Esophagus muscularis mucosa (tissue), 4 donors: ENCODE measurements around the gene PSMB2. TPM values are rescaled to one million over a fixed set of nuclear protein-coding genes. Genes with fewer than 3 reads are reported as not detected.
A peak's percentile ranks its signal among the peaks of the same experiment; 100 is the strongest.

Experiments used
- DNase-seq: peaks from one replicate; pipeline ENCODE4 v3.0.0-alpha.2; 2017; ENCODE audit errors: extremely low spot score
- H3K27ac ChIP-seq, 4 donors: fragments of 200-600 bp; sonication (generic); replicated peaks in 1 of 4; 1 replicate in 3 of 4; 2 replicates in 1 of 4; pipeline ENCODE4 v1.5.1; 2016 to 2019; ENCODE audit warnings: mild to moderate bottlenecking in 1 of 4
- H3K27me3 ChIP-seq, 4 donors: fragments of 200-600 bp; sonication (generic); one replicate each; pipeline versions ENCODE4 v1.5.1 to v1.6.0; 2016 to 2019
- H3K36me3 ChIP-seq, 4 donors: fragments of 200-600 bp; sonication (generic); one replicate each; pipeline ENCODE4 v1.5.1; 2016 to 2019
- H3K4me1 ChIP-seq, 4 donors: fragments of 200-600 bp; sonication (generic); one replicate each; pipeline ENCODE4 v1.5.1; 2016 to 2019
- H3K4me3 ChIP-seq, 4 donors: fragments of 200-600 bp; sonication (generic); 1 replicate in 2 of 4; 2 replicates in 2 of 4; pipeline ENCODE4 v1.5.1; 2016 to 2019; ENCODE audit warnings: mild to moderate bottlenecking in 4 of 4, moderate library complexity in 1 of 4
- H3K9me3 ChIP-seq, 4 donors: fragments of 200-600 bp; sonication (generic); 1 replicate in 3 of 4; 2 replicates in 1 of 4; pipeline ENCODE4 v1.5.1; 2016 to 2019
- EP300 ChIP-seq: sonication (generic); formaldehyde crosslinking; IDR thresholded peaks from one replicate; pipeline ENCODE4 v1.6.1; 2017; ENCODE audit warnings: antibody characterized with exemption
- POLR2A ChIP-seq: fragments of 450-650 bp; IDR thresholded peaks from one replicate; pipeline ENCODE4 v1.6.1; 2017; ENCODE audit warnings: antibody characterized with exemption, moderate library complexity, mild to moderate bottlenecking, low read depth
- POLR2AphosphoS5 ChIP-seq, 2 donors: sonication (generic); formaldehyde crosslinking; IDR thresholded peaks; one replicate each; pipeline ENCODE4 v1.6.1; 2017; ENCODE audit warnings: antibody characterized with exemption in 2 of 2
- WGBS: methylation state at CpG from one replicate; pipeline ENCODE4 v1.1.5; 2018; 5-methylcytosine and 5-hydroxymethylcytosine counted together
- intact Hi-C: fragments of 100-400 bp; cut with DNase I; formaldehyde crosslinking; loops from one replicate; pipeline ENCODE4 v1.15.1; 2023
- total RNA-seq, 4 donors: library from RNA; depleted of rRNA; stranded (reverse); fragments of >200 nt; gene quantifications; one replicate each; pipeline versions ENCODE4 v1.1.0 to v1.2.1, GENCODE V29; 2016
- TF ChIP-seq, protein P1 (sequence below), 3 experiments: fragments of 200-600 bp in 2 of 3; fragments of 450-650 bp in 1 of 3; sonication (generic) in 2 of 3; IDR thresholded peaks; one replicate each; pipeline ENCODE4 v1.5.1; 2017 to 2019; ENCODE audit warnings: antibody characterized with exemption in 3 of 3, mild to moderate bottlenecking in 2 of 3, moderate library complexity in 1 of 3

The PSMB2 gene
- total RNA-seq, 4 donors from 2014 or later = 30.3 to 40.5 (median 32.4) TPM

DNA sequence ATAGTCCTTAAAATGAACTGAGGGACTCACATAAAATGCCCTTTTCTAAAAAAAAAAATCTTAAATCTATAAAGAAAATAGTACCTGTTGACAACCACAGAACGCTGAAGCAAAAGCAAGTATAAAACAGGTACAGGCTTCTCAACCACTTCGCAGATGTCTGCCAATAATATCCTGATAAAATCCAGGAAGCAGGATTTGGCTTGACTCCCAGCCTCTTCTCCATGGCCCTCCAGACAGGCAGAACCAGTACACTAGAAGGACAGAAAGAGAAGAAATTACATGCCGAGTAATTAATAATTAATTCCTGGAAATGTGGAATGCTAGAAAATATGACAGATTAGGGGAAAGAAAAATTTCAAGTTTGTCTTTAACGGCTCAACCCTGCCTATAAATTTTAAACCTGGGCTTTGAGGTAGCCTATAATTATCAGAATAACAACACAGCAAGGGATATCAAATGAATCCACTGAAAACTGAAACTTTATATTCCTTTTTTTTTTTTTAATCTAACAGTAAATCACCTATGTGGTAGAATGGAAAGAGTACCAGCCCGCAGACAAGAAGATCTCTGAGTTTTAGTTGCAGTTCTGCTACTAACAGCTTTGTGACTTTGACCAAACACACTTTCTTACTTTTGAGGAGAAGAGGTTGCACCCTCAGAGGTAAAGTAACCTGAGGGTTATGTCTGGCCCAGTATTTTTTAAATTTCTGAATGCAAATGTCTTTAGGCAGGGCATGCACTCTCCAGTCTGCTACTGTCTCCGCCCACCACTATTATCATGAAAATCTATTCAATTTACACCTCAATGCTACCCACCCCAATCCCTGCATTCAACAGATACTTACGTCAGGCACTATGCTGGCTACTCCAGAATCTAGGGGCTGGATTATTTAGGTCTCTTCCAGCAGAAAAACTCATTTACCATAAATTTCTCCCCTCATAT is 86.8 kb downstream of the PSMB2 start:
- no peak for DNase-seq
- Histone ChIP-seq H3K4me3 (no peak overlapping the region), H3K4me1 (peaks cover 43 to 59% (median 54%) of the 10 kb centered on the region in 4 donors), H3K36me3 (peaks cover 12 to 42% (median 29%) of the 10 kb centered on the region in 4 donors), H3K27me3 (peaks cover 0 to 5% (median 0%) of the 10 kb centered on the region in 4 donors), H3K9me3 (no peaks in the 10 kb centered on the region), H3K27ac (peak overlapping the region in 1 of 4 donors; percentile 3)
- WGBS = 45% methylated on average over 7 of the region's 7 CpGs
- no peak for TF ChIP-seq EP300
- no peak for TF ChIP-seq POLR2AphosphoS5 (IDR thresholded peaks at IDR 0.05)
- TF ChIP-seq, protein P1, sequence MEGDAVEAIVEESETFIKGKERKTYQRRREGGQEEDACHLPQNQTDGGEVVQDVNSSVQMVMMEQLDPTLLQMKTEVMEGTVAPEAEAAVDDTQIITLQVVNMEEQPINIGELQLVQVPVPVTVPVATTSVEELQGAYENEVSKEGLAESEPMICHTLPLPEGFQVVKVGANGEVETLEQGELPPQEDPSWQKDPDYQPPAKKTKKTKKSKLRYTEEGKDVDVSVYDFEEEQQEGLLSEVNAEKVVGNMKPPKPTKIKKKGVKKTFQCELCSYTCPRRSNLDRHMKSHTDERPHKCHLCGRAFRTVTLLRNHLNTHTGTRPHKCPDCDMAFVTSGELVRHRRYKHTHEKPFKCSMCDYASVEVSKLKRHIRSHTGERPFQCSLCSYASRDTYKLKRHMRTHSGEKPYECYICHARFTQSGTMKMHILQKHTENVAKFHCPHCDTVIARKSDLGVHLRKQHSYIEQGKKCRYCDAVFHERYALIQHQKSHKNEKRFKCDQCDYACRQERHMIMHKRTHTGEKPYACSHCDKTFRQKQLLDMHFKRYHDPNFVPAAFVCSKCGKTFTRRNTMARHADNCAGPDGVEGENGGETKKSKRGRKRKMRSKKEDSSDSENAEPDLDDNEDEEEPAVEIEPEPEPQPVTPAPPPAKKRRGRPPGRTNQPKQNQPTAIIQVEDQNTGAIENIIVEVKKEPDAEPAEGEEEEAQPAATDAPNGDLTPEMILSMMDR (IDR thresholded peaks at IDR 0.05) = no peak
- no peak for TF ChIP-seq POLR2A
- intact Hi-C loops = loop anchor here (5.0 kb wide), 1 partner anchor 362 kb away; the partner anchor contains the start of gene SFPQ

DNA sequence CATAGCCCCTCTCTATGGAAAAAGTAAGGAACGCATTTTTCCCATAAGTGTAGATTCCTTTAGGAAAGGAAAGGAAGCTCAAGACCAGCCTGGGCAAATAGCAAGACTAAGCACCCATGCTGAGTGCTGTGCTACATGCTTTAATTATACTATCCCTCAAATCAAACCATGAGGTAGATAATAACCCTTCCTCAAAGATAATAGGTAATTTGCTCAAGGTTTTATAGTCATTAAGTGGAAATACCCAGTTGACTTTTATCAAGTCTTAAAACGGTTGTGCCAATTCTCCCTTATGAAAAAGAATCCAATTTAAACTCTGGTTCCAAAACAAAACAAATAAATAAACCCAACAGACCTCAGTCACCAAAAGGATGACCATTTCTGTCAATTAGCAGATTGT is 87.5 kb downstream of the PSMB2 start:
- no peak for DNase-seq
- Histone ChIP-seq H3K9me3 (no peaks in the 10 kb centered on the region), H3K27ac (peak overlapping the region in 1 of 4 donors; percentile 3), H3K4me3 (no peak overlapping the region), H3K4me1 (peaks cover 38 to 52% (median 47%) of the 10 kb centered on the region in 4 donors), H3K27me3 (peaks cover 0 to 5% (median 0%) of the 10 kb centered on the region in 4 donors), H3K36me3 (peaks cover 12 to 42% (median 29%) of the 10 kb centered on the region in 4 donors)
- 72% methylated on average over 2 of the region's 2 CpGs for WGBS
- TF ChIP-seq POLR2AphosphoS5 (IDR thresholded peaks at IDR 0.05) (no peak), POLR2A (no peak), EP300 (no peak)
- TF ChIP-seq, protein P1 (IDR thresholded peaks at IDR 0.05) = no peak
- intact Hi-C loops = no loop called here

Other genes starting within 250 kb of the PSMB2 start
- gene KIAA0319L, start 84.1 kb downstream of the PSMB2 start, total RNA-seq = 10 to 100 TPM; 28.5 to 35.7 (median 32.7) TPM
- 10 to 100 TPM; 22.4 to 40.4 (median 29.2) TPM for gene NCDN, start 83.7 kb downstream of the PSMB2 start, total RNA-seq
- gene TFAP2E, start 68.2 kb downstream of the PSMB2 start, total RNA-seq = under 1 TPM in 3 of 4 donors, not detected in 1; 0.33 to 0.71 (median 0.63) TPM
- gene C1orf216, start 77.4 kb upstream of the PSMB2 start, total RNA-seq = 10 to 100 TPM; 20.5 to 33.2 (median 28.2) TPM
- under 1 TPM in 3 of 4 donors, not detected in 1; under 0.01 to 0.40 (median 0.17) TPM for gene CLSPN, start 128.5 kb upstream of the PSMB2 start, total RNA-seq
- 10 to 100 TPM; 25.2 to 42.7 (median 33.0) TPM for gene AGO4, start 166.5 kb upstream of the PSMB2 start, total RNA-seq
- 10 to 100 TPM; 16.2 to 32.6 (median 24.4) TPM for gene AGO1, start 241.7 kb upstream of the PSMB2 start, total RNA-seq